Inflammatory macrophage treated with lipopolysaccharide for 4 hours (primary cell): ENCODE results near the gene FSHB.

Experiments
- DNase-seq: peaks from one replicate; pipeline ENCODE4 v3.0.0-alpha.2; 2020

Gene FSHB

DNA sequence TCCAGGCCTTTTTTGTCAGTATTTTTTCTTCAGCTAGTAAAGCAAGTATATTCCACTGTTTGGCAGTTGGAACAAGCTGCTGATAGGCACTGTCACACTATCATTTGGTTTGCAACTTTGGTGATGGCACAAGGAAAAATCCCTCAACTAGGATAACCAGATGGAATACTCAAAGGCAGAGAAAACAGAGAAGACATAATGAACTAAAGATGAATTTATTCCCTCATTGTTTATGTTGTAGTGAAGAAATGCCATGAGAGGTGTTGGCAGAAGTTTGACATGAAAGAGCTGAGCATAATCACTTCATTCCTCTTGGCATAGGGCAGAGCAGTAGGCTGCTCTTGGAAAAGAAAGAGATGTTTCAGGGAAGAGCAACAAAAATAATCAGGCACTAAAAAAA lies 39.9 kb downstream of the FSHB start:
- DNase-seq = no peak

DNA sequence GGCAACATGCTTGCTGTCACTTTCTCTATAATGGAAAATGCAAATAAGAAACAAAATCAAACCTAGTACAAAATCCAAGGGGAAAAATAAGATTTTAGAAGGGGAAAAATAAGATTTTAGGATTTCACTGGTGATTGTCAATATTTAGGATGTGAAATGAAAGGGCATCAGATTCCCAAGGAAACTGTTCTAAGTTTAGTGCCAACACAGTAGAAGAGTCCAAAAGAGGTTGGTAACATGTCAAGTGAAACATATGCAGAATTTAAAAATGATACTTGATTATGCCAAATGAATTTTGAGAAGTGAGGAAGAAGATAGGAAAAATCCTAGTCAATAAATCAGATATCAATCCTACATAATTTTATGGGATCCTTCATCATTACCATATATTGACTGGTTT lies 46.4 kb downstream of the FSHB start:
- DNase-seq = no peak

DNA sequence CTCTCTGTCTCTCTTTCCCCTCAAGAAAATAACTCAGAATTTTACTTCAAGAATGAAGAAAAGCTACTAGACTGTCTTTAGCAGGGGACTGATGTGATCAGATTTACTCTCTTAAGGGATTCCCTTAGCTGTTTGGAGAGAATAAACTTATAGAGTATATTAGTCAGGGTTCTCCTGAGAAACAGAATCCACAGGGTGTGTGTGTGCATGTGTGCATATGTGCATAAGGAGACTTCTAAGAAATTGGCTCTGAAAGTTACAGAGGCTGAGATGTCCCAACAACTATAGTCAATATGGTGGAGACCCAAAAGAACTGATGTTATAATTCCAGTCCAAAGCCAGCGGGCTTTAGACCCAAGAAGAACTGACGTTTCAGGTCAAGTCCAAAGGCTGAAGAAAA lies 49.0 kb downstream of the FSHB start:
- no peak for DNase-seq

DNA sequence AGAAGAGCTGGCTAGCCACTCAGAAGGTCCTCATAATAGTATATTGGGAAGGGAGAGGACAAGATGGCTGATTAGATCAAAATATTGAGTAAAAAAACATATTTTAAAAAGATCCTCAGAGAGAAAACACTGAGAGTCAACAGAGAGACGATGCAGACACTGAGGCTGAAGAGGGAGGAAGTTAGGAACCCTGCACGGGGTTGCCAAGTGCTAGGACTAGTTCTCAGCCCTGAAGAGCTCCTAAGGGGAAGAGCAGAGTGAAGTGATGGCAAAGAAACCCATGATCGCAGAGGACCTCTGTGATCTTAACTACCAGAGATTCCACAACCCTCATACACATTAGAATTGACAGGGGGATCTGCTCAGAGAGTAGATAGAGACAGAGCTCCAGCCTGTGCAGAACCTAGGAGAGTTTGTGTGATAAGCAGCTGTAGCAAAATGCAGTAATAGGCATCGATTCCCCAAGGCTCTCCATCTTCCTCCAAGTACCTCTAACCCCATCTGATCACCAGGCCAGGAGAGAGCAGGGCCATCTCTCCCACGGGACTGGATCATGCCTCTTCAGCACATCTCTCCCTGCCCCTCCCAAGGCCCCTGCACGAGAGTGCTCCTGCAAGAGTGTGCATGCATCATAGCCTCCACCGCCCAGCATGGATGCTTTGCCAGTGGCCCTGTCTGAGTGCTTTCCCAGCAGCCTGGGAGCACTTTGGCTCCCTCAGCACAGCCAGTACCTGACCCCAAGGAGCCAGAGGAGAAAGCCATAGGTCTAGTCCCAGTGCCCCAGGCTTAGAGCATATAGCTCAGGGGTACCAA lies 50.9 kb downstream of the FSHB start:
- no peak for DNase-seq

DNA sequence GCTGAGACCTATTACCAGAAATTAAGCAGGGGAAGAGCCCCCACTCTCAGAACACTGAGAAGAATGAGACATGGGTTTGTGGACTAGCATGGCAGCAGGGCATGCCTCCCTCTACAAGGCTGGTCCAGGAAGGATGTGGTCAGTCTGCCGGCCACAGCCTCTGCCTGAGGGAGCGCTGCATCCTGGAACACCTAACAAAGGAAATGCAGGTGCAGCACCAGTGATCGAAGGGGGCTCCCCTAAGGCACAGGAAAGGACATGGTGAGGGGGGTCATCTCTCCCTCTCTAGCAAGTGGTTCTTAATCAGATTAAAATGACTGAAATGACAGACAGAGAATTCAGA lies 51.4 kb downstream of the FSHB start:
- DNase-seq = no peak
